ENCODE data around the gene RPL41.
A peak's percentile ranks its signal among the peaks of the same experiment; 100 is the strongest.

GRCh38 chr12:56080556-56081138 lies 35.8 kb upstream of the RPL41 start:
- TF ChIP-seq CTCF (IDR thresholded peaks at IDR 0.05) (no peak), POLR2A (IDR thresholded peaks at IDR 0.05) (peak in 1 of 2 donors; percentile 52), POLR2AphosphoS5 (IDR thresholded peaks at IDR 0.05) (no peak)

Data from sigmoid colon (tissue), 4 donors.